Hepatocyte (in vitro differentiated cells): ENCODE measurements around the gene AGTPBP1.

Experiments used
- EZH2 ChIP-seq: fragments of 200-600 bp; sonication (generic); IDR thresholded peaks from 2 replicates; pipeline ENCODE4 v1.6.1; 2016; ENCODE audit warnings: antibody characterized with exemption, mild to moderate bottlenecking, borderline replicate concordance
- EZH2phosphoT487 ChIP-seq: fragments of 200-600 bp; sonication (generic); IDR thresholded peaks from one replicate; pipeline ENCODE4 v1.6.1; 2018; ENCODE audit warnings: antibody characterized with exemption, mild to moderate bottlenecking, low read depth, moderate library complexity; ENCODE audit not compliant: unreplicated experiment, severe bottlenecking
- TF ChIP-seq, protein P1 (sequence below): fragments of 200-600 bp; sonication (generic); IDR thresholded peaks from 2 replicates; pipeline ENCODE4 v1.5.1; 2016; ENCODE audit warnings: antibody characterized with exemption, mild to moderate bottlenecking; ENCODE audit not compliant: poor library complexity

DNA sequence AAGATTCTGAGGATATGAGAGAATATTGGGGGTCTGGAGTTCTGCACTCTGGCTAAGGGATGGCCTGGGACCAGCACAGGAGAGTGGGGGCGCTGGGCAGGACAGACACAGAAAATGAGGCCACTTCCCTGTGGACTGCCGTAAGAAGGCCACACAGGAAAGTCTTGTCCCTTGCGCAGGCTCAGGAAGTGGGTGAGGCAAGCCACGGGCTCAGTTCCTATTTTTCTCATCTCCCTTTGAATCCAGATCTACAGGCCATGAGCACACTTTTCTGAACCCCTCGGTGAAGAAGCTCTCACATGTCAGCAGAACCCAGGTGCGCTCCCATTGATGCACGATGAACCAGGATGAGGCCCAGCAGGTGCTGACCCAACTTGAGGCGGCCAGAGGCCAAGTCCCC is 207.4 kb downstream of the AGTPBP1 start:
- TF ChIP-seq, protein P1, sequence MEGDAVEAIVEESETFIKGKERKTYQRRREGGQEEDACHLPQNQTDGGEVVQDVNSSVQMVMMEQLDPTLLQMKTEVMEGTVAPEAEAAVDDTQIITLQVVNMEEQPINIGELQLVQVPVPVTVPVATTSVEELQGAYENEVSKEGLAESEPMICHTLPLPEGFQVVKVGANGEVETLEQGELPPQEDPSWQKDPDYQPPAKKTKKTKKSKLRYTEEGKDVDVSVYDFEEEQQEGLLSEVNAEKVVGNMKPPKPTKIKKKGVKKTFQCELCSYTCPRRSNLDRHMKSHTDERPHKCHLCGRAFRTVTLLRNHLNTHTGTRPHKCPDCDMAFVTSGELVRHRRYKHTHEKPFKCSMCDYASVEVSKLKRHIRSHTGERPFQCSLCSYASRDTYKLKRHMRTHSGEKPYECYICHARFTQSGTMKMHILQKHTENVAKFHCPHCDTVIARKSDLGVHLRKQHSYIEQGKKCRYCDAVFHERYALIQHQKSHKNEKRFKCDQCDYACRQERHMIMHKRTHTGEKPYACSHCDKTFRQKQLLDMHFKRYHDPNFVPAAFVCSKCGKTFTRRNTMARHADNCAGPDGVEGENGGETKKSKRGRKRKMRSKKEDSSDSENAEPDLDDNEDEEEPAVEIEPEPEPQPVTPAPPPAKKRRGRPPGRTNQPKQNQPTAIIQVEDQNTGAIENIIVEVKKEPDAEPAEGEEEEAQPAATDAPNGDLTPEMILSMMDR: no peak
- TF ChIP-seq EZH2 (no peak), EZH2phosphoT487 (no peak)
